ENCODE results near the gene ATL3.

DNA sequence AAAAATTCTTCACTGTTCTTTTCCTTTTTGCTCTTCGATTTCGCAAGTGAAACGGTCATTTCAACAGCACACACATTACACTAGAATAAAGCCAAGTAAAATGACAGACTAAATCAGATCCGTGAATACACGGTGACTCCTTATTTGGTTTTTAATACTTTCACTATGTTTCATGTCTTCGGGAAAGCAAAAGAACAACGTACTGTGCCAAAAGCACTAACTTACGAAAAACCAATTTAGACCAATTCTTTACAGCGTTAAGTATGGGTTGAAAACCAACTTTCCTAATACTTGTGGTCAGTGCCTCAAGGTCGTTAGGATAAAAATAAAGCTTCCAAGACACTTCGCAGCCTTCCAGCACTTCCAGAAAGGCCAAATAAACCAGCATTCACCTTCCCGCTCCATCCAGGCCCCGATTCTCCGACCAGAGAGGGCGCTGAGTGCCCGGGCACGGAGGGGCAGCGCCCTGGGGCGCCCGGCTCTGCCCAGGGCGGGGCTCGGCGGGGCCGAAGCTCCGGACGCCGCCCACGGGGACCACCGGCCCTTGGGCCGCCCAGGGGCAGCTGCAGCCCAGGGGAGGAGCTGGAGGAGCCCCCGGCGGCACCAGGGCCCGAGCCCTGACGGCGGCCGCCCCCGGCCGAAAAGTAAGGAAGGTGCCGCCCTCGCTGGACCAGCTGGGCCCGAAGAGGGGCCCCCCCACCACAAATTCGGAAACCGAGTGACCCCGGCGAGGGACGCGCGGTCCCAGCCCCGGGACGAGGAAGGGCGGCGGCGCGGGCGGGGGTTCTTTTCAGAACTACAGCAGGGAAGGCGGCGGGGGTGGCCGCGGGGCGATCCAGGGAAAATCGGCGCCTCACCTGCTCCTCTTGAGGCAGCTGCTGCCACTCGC, 499 bp downstream of the ATL3 start:
- TF ChIP-seq, protein P1, sequence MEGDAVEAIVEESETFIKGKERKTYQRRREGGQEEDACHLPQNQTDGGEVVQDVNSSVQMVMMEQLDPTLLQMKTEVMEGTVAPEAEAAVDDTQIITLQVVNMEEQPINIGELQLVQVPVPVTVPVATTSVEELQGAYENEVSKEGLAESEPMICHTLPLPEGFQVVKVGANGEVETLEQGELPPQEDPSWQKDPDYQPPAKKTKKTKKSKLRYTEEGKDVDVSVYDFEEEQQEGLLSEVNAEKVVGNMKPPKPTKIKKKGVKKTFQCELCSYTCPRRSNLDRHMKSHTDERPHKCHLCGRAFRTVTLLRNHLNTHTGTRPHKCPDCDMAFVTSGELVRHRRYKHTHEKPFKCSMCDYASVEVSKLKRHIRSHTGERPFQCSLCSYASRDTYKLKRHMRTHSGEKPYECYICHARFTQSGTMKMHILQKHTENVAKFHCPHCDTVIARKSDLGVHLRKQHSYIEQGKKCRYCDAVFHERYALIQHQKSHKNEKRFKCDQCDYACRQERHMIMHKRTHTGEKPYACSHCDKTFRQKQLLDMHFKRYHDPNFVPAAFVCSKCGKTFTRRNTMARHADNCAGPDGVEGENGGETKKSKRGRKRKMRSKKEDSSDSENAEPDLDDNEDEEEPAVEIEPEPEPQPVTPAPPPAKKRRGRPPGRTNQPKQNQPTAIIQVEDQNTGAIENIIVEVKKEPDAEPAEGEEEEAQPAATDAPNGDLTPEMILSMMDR (IDR thresholded peaks at IDR 0.05): no peak
- TF ChIP-seq POLR2A (IDR thresholded peaks at IDR 0.05) (no peak), EP300 (IDR thresholded peaks at IDR 0.05) (no peak)
